Bronchial epithelial cell (primary cell): ENCODE results near the gene SUN1. TPM values are rescaled to one million over a fixed set of nuclear protein-coding genes. Genes with fewer than 3 reads are reported as not detected.

Experiments used
- DNase-seq: peaks from one replicate; pipeline ENCODE4 v3.0.0-alpha.2; 2010; ENCODE audit warnings: low read depth
- FAIRE-seq: peaks from 2 replicates; lab custom pipeline; 2011; peaks lifted over from hg19 to GRCh38; lab: Jason Lieb, UNC
- H3K27me3 ChIP-seq: 2 replicates; pipeline ENCODE4 v1.5.1; 2011; ENCODE audit warnings: low read length; ENCODE audit not compliant: control insufficient read depth, insufficient read depth
- H3K36me3 ChIP-seq: 2 replicates; pipeline ENCODE4 v1.5.1; 2011; ENCODE audit warnings: low read length; ENCODE audit not compliant: control insufficient read depth, insufficient read depth
- H3K4me3 ChIP-seq: 2 replicates; pipeline ENCODE4 v1.5.1; 2011; ENCODE audit warnings: mild to moderate bottlenecking, low read depth, low read length, control low read depth
- total RNA-seq: library from RNA; depleted of rRNA; stranded (reverse); fragments of >200 nt; gene quantifications from 2 replicates; pipeline ENCODE4 v1.2.1, GENCODE V29; 2014
- TF ChIP-seq, protein P1 (sequence below): IDR thresholded peaks from 2 replicates; pipeline ENCODE4 v1.5.1; 2011; ENCODE audit warnings: mild to moderate bottlenecking, moderate library complexity, low read length, control low read depth, inconsistent platforms; ENCODE audit not compliant: insufficient read depth, severe bottlenecking

The SUN1 gene
- total RNA-seq, 1 donor from 2014 or later: 176 TPM

- peak; percentile 73 for DNase-seq
- Histone ChIP-seq H3K27me3 (no peaks in the 10 kb centered on the region), H3K36me3 (peaks cover 17% of the 10 kb centered on the region), H3K4me3 (peak within 1 kb of the TSS; percentile 92)
- TF ChIP-seq, protein P1, sequence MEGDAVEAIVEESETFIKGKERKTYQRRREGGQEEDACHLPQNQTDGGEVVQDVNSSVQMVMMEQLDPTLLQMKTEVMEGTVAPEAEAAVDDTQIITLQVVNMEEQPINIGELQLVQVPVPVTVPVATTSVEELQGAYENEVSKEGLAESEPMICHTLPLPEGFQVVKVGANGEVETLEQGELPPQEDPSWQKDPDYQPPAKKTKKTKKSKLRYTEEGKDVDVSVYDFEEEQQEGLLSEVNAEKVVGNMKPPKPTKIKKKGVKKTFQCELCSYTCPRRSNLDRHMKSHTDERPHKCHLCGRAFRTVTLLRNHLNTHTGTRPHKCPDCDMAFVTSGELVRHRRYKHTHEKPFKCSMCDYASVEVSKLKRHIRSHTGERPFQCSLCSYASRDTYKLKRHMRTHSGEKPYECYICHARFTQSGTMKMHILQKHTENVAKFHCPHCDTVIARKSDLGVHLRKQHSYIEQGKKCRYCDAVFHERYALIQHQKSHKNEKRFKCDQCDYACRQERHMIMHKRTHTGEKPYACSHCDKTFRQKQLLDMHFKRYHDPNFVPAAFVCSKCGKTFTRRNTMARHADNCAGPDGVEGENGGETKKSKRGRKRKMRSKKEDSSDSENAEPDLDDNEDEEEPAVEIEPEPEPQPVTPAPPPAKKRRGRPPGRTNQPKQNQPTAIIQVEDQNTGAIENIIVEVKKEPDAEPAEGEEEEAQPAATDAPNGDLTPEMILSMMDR: peak; percentile 32
- no peak for FAIRE-seq
Observed at GRCh38 chr7:876077-876971, 44.0 kb downstream of the SUN1 start, which contains the start of gene GET4. TSS of gene GET4 (plus strand) at chr7:876554. CDS start at chr7:876646, 92 bp downstream.

GRCh38 chr7:876972-877311 lies 44.7 kb downstream of the SUN1 start:
- Histone ChIP-seq H3K36me3 (peaks cover 15% of the 10 kb centered on the region), H3K27me3 (no peaks in the 10 kb centered on the region), H3K4me3 (peak overlapping the region; percentile 92)
- DNase-seq (no peak), FAIRE-seq (no peak)
- TF ChIP-seq, protein P1: no peak

GRCh38 chr7:877312-878232 lies 45.3 kb downstream of the SUN1 start:
- no peak for DNase-seq
- peak overlapping the region; percentile 92 for H3K4me3 ChIP-seq
- FAIRE-seq: no peak
- H3K36me3 ChIP-seq: peaks cover 12% of the 10 kb centered on the region
- TF ChIP-seq, protein P1: no peak
- H3K27me3 ChIP-seq: no peaks in the 10 kb centered on the region

GRCh38 chr7:879093-879492 lies 46.8 kb downstream of the SUN1 start:
- no peak for DNase-seq
- no peak for FAIRE-seq
- TF ChIP-seq, protein P1: no peak
- H3K27me3 ChIP-seq: no peaks in the 10 kb centered on the region
- no peak overlapping the region for H3K4me3 ChIP-seq
- peaks cover 9% of the 10 kb centered on the region for H3K36me3 ChIP-seq

- DNase-seq (no peak), FAIRE-seq (no peak)
- H3K36me3 ChIP-seq: peaks cover 9% of the 10 kb centered on the region
- TF ChIP-seq, protein P1: no peak
- H3K4me3 ChIP-seq: no peak overlapping the region
- H3K27me3 ChIP-seq: no peaks in the 10 kb centered on the region
Observed at GRCh38 chr7:879706-880105, 47.4 kb downstream of the SUN1 start.
